OCI-LY1 (cell line): ENCODE results near the gene PRR36.

Source experiments
- H2AFZ ChIP-seq: fragments of 200-600 bp; sonication (generic), shearing (Covaris generic); 2 replicates; pipeline ENCODE4 v1.6.0; 2014; ENCODE audit warnings: antibody characterized with exemption, mild to moderate bottlenecking, low read length
- H3F3A ChIP-seq: fragments of 200-600 bp; sonication (generic), shearing (Covaris generic); 2 replicates; pipeline ENCODE4 v1.6.0; 2014; ENCODE audit warnings: mild to moderate bottlenecking, antibody characterized with exemption, low read length, moderate library complexity; ENCODE audit not compliant: insufficient read depth
- H3K27ac ChIP-seq: fragments of 200-600 bp; sonication (generic); 2 replicates; pipeline ENCODE4 v1.5.1; 2014; ENCODE audit warnings: low read length, mixed run types, mild to moderate bottlenecking, low read depth; ENCODE audit not compliant: poor library complexity, severe bottlenecking
- H3K27me3 ChIP-seq: fragments of 200-600 bp; sonication (generic); 2 replicates; pipeline ENCODE4 v1.6.0; 2014; ENCODE audit warnings: antibody characterized with exemption, mild to moderate bottlenecking, low read length, moderate library complexity; ENCODE audit not compliant: insufficient read depth
- H3K36me3 ChIP-seq: fragments of 200-600 bp; sonication (generic); 2 replicates; pipeline ENCODE4 v1.6.1; 2014; ENCODE audit warnings: mild to moderate bottlenecking, antibody characterized with exemption, low read length, moderate library complexity, mixed read lengths; ENCODE audit not compliant: insufficient read depth
- H3K4me1 ChIP-seq: fragments of 200-600 bp; sonication (generic); 2 replicates; pipeline ENCODE4 v1.5.1; 2014; ENCODE audit warnings: mild to moderate bottlenecking, low read length, moderate library complexity; ENCODE audit not compliant: insufficient read depth, severe bottlenecking
- H3K4me2 ChIP-seq: fragments of 200-600 bp; sonication (generic), shearing (Covaris generic); 2 replicates; pipeline ENCODE4 v1.6.1; 2014; ENCODE audit warnings: low read length
- H3K4me3 ChIP-seq: fragments of 200-600 bp; sonication (generic); 2 replicates; pipeline ENCODE4 v1.5.1; 2014; ENCODE audit warnings: low read length, low read depth, mild to moderate bottlenecking, mixed read lengths; ENCODE audit not compliant: poor library complexity, severe bottlenecking
- H3K79me2 ChIP-seq: fragments of 200-600 bp; shearing (Covaris generic); 2 replicates; pipeline ENCODE4 v1.6.1; 2016; ENCODE audit warnings: mixed run types, low read length, mixed read lengths; ENCODE audit not compliant: insufficient read depth
- H3K9ac ChIP-seq: fragments of 200-600 bp; sonication (generic), shearing (Covaris generic); 2 replicates; pipeline ENCODE4 v1.6.1; 2014; ENCODE audit warnings: mild to moderate bottlenecking, low read length, mixed read lengths
- H3K9me2 ChIP-seq: fragments of 200-600 bp; sonication (generic), shearing (Covaris generic); 2 replicates; pipeline ENCODE4 v1.6.1; 2014; ENCODE audit warnings: low read depth, mild to moderate bottlenecking, low read length, mixed read lengths
- H3K9me3 ChIP-seq: fragments of 200-600 bp; shearing (Covaris generic); 2 replicates; pipeline ENCODE4 v1.6.1; 2014; ENCODE audit warnings: low read length, mixed read lengths
- H4K20me1 ChIP-seq: fragments of 200-600 bp; sonication (generic), shearing (Covaris generic); 2 replicates; pipeline ENCODE4 v1.6.0; 2016; ENCODE audit warnings: mild to moderate bottlenecking, low read length; ENCODE audit not compliant: insufficient read depth
- CTCF ChIP-seq: fragments of 200-600 bp; sonication (generic), shearing (Covaris generic); IDR thresholded peaks from 2 replicates; pipeline ENCODE4 v1.5.1; 2017; ENCODE audit warnings: mild to moderate bottlenecking, antibody characterized with exemption, low read length, moderate library complexity, mixed read lengths
- EZH2 ChIP-seq: fragments of 200-600 bp; sonication (generic), shearing (Covaris generic); IDR thresholded peaks from 2 replicates; pipeline ENCODE4 v1.8.0; 2017; ENCODE audit warnings: borderline replicate concordance, mixed run types, mild to moderate bottlenecking, antibody characterized with exemption, low read length, moderate library complexity, mixed read lengths

The PRR36 gene

GRCh38 chr19:7822910-7823515 is 51.2 kb downstream of the PRR36 start:
- H3K4me1 ChIP-seq = no peaks in the 10 kb centered on the region
- no peak overlapping the region for H2AFZ ChIP-seq
- no peaks in the 10 kb centered on the region for H3K9me3 ChIP-seq
- no peak overlapping the region for H3K4me3 ChIP-seq
- TF ChIP-seq EZH2 (no peak), CTCF (no peak)
- H3F3A ChIP-seq = no peaks in the 10 kb centered on the region
- no peak overlapping the region for H3K27ac ChIP-seq
- H3K79me2 ChIP-seq = no peaks in the 10 kb centered on the region
- H3K4me2 ChIP-seq = no peak overlapping the region
- no peaks in the 10 kb centered on the region for H4K20me1 ChIP-seq
- H3K9ac ChIP-seq = no peak overlapping the region
- H3K9me2 ChIP-seq = no peaks in the 10 kb centered on the region
- 0 out of 2 replicates have a peak, but pooled peaks cover 7% of the 10 kb centered on the region for H3K27me3 ChIP-seq
- H3K36me3 ChIP-seq = no peaks in the 10 kb centered on the region

GRCh38 chr19:7820588-7820987 is 53.6 kb downstream of the PRR36 start:
- no peaks in the 10 kb centered on the region for H3K36me3 ChIP-seq

GRCh38 chr19:7819337-7819736 is 54.9 kb downstream of the PRR36 start:
- no peak overlapping the region for H3K9ac ChIP-seq
- TF ChIP-seq EZH2 = no peak
- TF ChIP-seq CTCF = no peak
- no peaks in the 10 kb centered on the region for H3K4me1 ChIP-seq
- H3K9me2 ChIP-seq = no peaks in the 10 kb centered on the region
- no peaks in the 10 kb centered on the region for H3K79me2 ChIP-seq
- 0 out of 2 replicates have a peak, but pooled peaks cover 7% of the 10 kb centered on the region for H3K27me3 ChIP-seq
- H3K4me2 ChIP-seq = no peak overlapping the region
- H4K20me1 ChIP-seq = no peaks in the 10 kb centered on the region
- H3K27ac ChIP-seq = no peak overlapping the region
- no peaks in the 10 kb centered on the region for H3K9me3 ChIP-seq
- H3K36me3 ChIP-seq = no peaks in the 10 kb centered on the region
- no peaks in the 10 kb centered on the region for H3F3A ChIP-seq
- no peak overlapping the region for H2AFZ ChIP-seq
- no peak overlapping the region for H3K4me3 ChIP-seq

More at GRCh38 chr19:7820588-7820987, 53.6 kb downstream of the PRR36 start:
- H2AFZ ChIP-seq = no peak overlapping the region
- H3K4me3 ChIP-seq = no peak overlapping the region
- H3K27me3 ChIP-seq = 0 out of 2 replicates have a peak, but pooled peaks cover 7% of the 10 kb centered on the region
- no peak overlapping the region for H3K27ac ChIP-seq
- no peaks in the 10 kb centered on the region for H3F3A ChIP-seq
- no peak overlapping the region for H3K9ac ChIP-seq
- no peaks in the 10 kb centered on the region for H3K9me2 ChIP-seq
- H3K9me3 ChIP-seq = no peaks in the 10 kb centered on the region
- H3K79me2 ChIP-seq = no peaks in the 10 kb centered on the region
- no peak for TF ChIP-seq CTCF
- TF ChIP-seq EZH2 = no peak
- H3K4me2 ChIP-seq = no peak overlapping the region
- H3K4me1 ChIP-seq = no peaks in the 10 kb centered on the region
- H4K20me1 ChIP-seq = no peaks in the 10 kb centered on the region
